Adrenal gland (tissue), 12 donors: ENCODE data around the gene SLC35D1. TPM values are rescaled to one million over a fixed set of nuclear protein-coding genes. Genes with fewer than 3 reads are reported as not detected.
"Not testable (repeated sequence)": the region's sequence is repeated elsewhere in the genome, so short reads cannot be mapped to it uniquely, and the experiment has no call there.

Experiments
- DNase-seq, 7 donors: peaks; one replicate each; pipeline ENCODE4 v3.0.0-alpha.2; 2019 to 2020
- H3K27ac ChIP-seq, 5 donors: fragments of 200-600 bp; sonication (generic) in 4 of 5; 1 replicate in 3 of 5; 2 replicates in 2 of 5; pipeline versions ENCODE4 v1.5.1 to v1.8.0; 2016 to 2020; ENCODE audit warnings: mild to moderate bottlenecking in 1 of 5
- H3K27me3 ChIP-seq: fragments of 200-600 bp; 2 replicates; pipeline ENCODE4 v1.8.0; 2021
- H3K36me3 ChIP-seq, 2 donors: fragments of 200-600 bp; replicated peaks in 1 of 2; 1 replicate in 1 of 2; 2 replicates in 1 of 2; pipeline versions ENCODE4 v1.5.1 to v1.8.0; 2018 to 2022
- H3K4me1 ChIP-seq, 2 donors: fragments of 200-600 bp; replicated peaks in 1 of 2; 1 replicate in 1 of 2; 2 replicates in 1 of 2; pipeline versions ENCODE4 v1.5.1 to v1.8.0; 2018 to 2021
- H3K4me3 ChIP-seq, 4 donors: fragments of 200-600 bp; sonication (generic) in 3 of 4; one replicate each; pipeline ENCODE4 v1.5.1; 2016 to 2018
- H3K9me3 ChIP-seq, 3 donors: fragments of 200-600 bp; sonication (generic) in 1 of 3; replicated peaks in 1 of 3; 1 replicate in 2 of 3; 2 replicates in 1 of 3; pipeline versions ENCODE4 v1.5.1 to v1.8.0; 2016 to 2021
- POLR2A ChIP-seq, 2 donors: fragments of 450-650 bp; IDR thresholded peaks; one replicate each; pipeline ENCODE4 v1.6.1; 2017; ENCODE audit warnings: antibody characterized with exemption in 2 of 2, mild to moderate bottlenecking in 2 of 2, moderate library complexity in 1 of 2
- WGBS, 4 donors: extraction: QIAGEN DNeasy Blood & Tissue Kit in 2 of 4; methylation state at CpG; one replicate each; pipeline versions ENCODE4 v1.1.5 to v1.1.7; 2013 to 2017; 5-methylcytosine and 5-hydroxymethylcytosine counted together
- intact Hi-C, 2 donors: fragments of 100-400 bp; cut with DNase I; formaldehyde crosslinking; loops; one replicate each; pipeline versions ENCODE4 v1.14.1 to v1.15.0; 2022 to 2023
- polyA plus RNA-seq, 3 donors: library from polyadenylated mRNA; stranded (reverse); fragments of 200-250 nt in 2 of 3; fragments of 350-450 nt in 1 of 3; fragmentation: Illumina TruSeq in 1 of 3; extraction: RNeasy Lipid Tissue Mini Kit (QIAGEN cat#74804) in 1 of 3; gene quantifications; one replicate each; pipeline ENCODE4 v1.2.3, GENCODE V29; 2013 to 2014
- total RNA-seq, 9 donors: library from RNA; depleted of rRNA in 4 of 9; stranded (reverse); fragments of >200 nt in 4 of 9; fragments of 120-200 nt in 1 of 9; fragmentation: NEBNext Ultra II Directional in 1 of 9; extraction: Animal tissue kit (Norgen Biotek cat#: 25700) in 1 of 9; gene quantifications; one replicate each; pipeline versions ENCODE4 v1.1.0 to v1.2.4, GENCODE V29; 2013 to 2023
- TF ChIP-seq, protein P1 (sequence below), 6 experiments: fragments of 450-650 bp in 4 of 6; fragments of 200-600 bp in 2 of 6; sonication (generic) in 1 of 6; IDR thresholded peaks; 1 replicate in 5 of 6; 2 replicates in 1 of 6; pipeline versions ENCODE4 v1.5.1 to v1.8.0; 2016 to 2021; ENCODE audit warnings: antibody characterized with exemption in 6 of 6, mild to moderate bottlenecking in 2 of 6, moderate library complexity in 1 of 6
- donor health status: healthy with polysubstance abuse.
- donor health status: Bipolar disorder and iron deficiency.
- donor health status: DM: yes; HTN: yes; CAD: no.
- donor health status: DM: no; HTN: no; CAD: no.
- donor health status: DM: no; HTN: no; CAD: no.
- donor health status: DM: yes; HTN: yes; CAD: no.

Gene SLC35D1
- total and polyA plus RNA-seq, 12 donors: 1.9 to 34.7 (median 13.7) TPM

- DNase-seq: no peak
- Histone ChIP-seq H3K27me3 (no peaks in the 10 kb centered on the region), H3K4me3 (no peak overlapping the region), H3K4me1 (peaks cover 0 to 23% of the 10 kb centered on the region in 2 donors), H3K9me3 (no peaks in the 10 kb centered on the region), H3K36me3 (peaks cover 0 to 52% of the 10 kb centered on the region in 2 donors), H3K27ac (no peak overlapping the region)
- intact Hi-C loops: no loop called here
- WGBS, 4 donors: 93 to 100% (median 99%) methylated on average over 1 of the region's 1 CpG
- TF ChIP-seq, protein P1, sequence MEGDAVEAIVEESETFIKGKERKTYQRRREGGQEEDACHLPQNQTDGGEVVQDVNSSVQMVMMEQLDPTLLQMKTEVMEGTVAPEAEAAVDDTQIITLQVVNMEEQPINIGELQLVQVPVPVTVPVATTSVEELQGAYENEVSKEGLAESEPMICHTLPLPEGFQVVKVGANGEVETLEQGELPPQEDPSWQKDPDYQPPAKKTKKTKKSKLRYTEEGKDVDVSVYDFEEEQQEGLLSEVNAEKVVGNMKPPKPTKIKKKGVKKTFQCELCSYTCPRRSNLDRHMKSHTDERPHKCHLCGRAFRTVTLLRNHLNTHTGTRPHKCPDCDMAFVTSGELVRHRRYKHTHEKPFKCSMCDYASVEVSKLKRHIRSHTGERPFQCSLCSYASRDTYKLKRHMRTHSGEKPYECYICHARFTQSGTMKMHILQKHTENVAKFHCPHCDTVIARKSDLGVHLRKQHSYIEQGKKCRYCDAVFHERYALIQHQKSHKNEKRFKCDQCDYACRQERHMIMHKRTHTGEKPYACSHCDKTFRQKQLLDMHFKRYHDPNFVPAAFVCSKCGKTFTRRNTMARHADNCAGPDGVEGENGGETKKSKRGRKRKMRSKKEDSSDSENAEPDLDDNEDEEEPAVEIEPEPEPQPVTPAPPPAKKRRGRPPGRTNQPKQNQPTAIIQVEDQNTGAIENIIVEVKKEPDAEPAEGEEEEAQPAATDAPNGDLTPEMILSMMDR (IDR thresholded peaks at IDR 0.05): no peak
- no peak for TF ChIP-seq POLR2A (IDR thresholded peaks at IDR 0.05)
Measured at GRCh38 chr1:66984491-66984890, 69.5 kb downstream of the SLC35D1 start.

DNA sequence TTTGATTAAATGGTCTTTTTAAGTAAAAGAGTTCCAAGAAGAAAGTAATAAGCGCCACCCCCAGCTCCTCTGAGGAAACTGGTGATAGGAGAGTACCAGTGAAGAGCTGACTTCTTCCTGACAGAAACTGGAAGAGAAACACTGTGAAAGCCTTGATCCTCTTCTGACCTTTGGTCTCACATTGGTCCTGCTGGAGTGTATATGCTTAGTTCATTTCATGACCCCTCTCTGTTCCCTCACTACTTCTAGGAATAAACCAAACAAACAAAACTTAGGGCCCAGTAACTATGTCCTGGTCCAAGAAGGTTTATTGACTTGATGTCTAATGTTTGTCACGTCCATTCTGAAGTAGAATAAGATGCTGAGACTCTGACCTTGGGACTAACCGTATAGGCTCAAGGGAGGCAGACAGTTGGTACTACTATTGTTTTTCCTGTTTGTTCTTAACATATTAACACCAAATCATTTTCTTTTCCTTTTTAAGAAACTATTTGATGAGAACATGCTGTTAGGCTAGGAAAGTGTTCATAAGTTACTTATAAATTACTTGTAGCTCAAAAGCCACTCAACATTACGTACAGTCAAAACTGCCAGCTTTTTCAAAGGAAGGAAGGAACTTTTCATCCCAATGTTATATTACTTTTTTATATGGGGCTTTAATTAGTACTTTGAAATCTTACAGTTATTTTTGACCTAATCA, 71.2 kb downstream of the SLC35D1 start:
- Histone ChIP-seq H3K27ac (peak overlapping the region in 1 of 5 donors; percentile 70), H3K4me3 (no peak overlapping the region), H3K9me3 (no peaks in the 10 kb centered on the region), H3K27me3 (no peaks in the 10 kb centered on the region), H3K4me1 (peaks cover 0 to 23% of the 10 kb centered on the region in 2 donors), H3K36me3 (peaks cover 0 to 59% of the 10 kb centered on the region in 2 donors)
- intact Hi-C loops: no loop called here
- DNase-seq: no peak
- no peak for TF ChIP-seq POLR2A (IDR thresholded peaks at IDR 0.05)
- TF ChIP-seq, protein P1 (IDR thresholded peaks at IDR 0.05): no peak
- 84 to 92% (median 87%) methylated on average over 4 of the region's 4 CpGs for WGBS, 4 donors

- peak; percentile 57 to 81 (median 71) for DNase-seq
- H3K27ac ChIP-seq: peak overlapping the region in 4 of 5 donors; percentile 45 to 70 (median 64)
- TF ChIP-seq POLR2A (IDR thresholded peaks at IDR 0.05): no peak
- no peaks in the 10 kb centered on the region for H3K27me3 ChIP-seq
- 12 to 25% (median 21%) methylated on average over 4 of the region's 4 CpGs for WGBS, 4 donors
- peaks cover 0 to 22% of the 10 kb centered on the region in 2 donors for H3K4me1 ChIP-seq
- H3K9me3 ChIP-seq: no peaks in the 10 kb centered on the region
- peaks cover 0 to 67% of the 10 kb centered on the region in 2 donors for H3K36me3 ChIP-seq
- intact Hi-C loops: no loop called here
- H3K4me3 ChIP-seq: peak overlapping the region in 2 of 4 donors; percentile 26 to 49
Measured at GRCh38 chr1:66981679-66982078, 72.3 kb downstream of the SLC35D1 start.

- peaks cover 0 to 61% of the 10 kb centered on the region in 2 donors for H3K36me3 ChIP-seq
- peak overlapping the region in 4 of 5 donors; percentile 45 to 70 (median 64) for H3K27ac ChIP-seq
- peak overlapping the region in 1 of 4 donors; percentile 49 for H3K4me3 ChIP-seq
Measured at GRCh38 chr1:66980745-66981367, 73.1 kb downstream of the SLC35D1 start.

DNA sequence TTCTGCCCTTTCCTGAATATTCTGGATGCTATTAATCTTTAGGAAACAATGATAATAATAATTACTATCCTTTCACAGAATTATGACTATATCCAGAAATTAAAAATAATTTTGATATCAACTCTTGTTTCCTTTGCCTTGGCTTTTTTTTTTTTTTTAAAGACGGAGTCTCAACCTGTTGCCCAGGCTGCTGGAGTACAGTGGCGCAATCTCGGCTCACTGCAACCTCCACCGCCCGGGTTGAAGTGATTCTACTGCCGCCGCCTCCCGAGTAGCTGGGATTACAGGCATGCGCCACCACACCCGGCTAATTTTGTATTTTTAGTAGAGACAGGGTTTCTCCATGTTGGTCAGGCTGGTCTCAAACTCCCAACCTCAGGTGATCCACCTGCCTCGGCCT, 74.3 kb downstream of the SLC35D1 start:
- H3K27ac ChIP-seq, DNase-seq, intact Hi-C loops, H3K9me3 ChIP-seq, H3K27me3 ChIP-seq, H3K4me3 ChIP-seq: not testable (repeated sequence)
- 93 to 96% (median 95%) methylated on average over 11 of the region's 11 CpGs for WGBS, 4 donors
- Histone ChIP-seq H3K36me3 (peaks cover 0 to 53% of the 10 kb centered on the region in 2 donors), H3K4me1 (peaks cover 0 to 23% of the 10 kb centered on the region in 2 donors)

More at GRCh38 chr1:66980745-66981367, 73.1 kb downstream of the SLC35D1 start:
- intact Hi-C loops: no loop called here
- TF ChIP-seq, protein P1 (IDR thresholded peaks at IDR 0.05): no peak
- no peak for TF ChIP-seq POLR2A (IDR thresholded peaks at IDR 0.05)
- H3K27me3 ChIP-seq: no peaks in the 10 kb centered on the region
- DNase-seq: no peak
- 19 to 39% (median 33%) methylated on average over 1 of the region's 1 CpG for WGBS, 4 donors
- H3K9me3 ChIP-seq: no peaks in the 10 kb centered on the region
- peaks cover 0 to 18% of the 10 kb centered on the region in 2 donors for H3K4me1 ChIP-seq
